ENCODE data around the gene TAMALIN. TPM values are rescaled to one million over a fixed set of nuclear protein-coding genes. Genes with fewer than 3 reads are reported as not detected.

The TAMALIN gene
- total and polyA plus RNA-seq, 2 of the 4 experiments (the other 2 are of a cell fraction), result 2.7 to 5.3 TPM

DNA sequence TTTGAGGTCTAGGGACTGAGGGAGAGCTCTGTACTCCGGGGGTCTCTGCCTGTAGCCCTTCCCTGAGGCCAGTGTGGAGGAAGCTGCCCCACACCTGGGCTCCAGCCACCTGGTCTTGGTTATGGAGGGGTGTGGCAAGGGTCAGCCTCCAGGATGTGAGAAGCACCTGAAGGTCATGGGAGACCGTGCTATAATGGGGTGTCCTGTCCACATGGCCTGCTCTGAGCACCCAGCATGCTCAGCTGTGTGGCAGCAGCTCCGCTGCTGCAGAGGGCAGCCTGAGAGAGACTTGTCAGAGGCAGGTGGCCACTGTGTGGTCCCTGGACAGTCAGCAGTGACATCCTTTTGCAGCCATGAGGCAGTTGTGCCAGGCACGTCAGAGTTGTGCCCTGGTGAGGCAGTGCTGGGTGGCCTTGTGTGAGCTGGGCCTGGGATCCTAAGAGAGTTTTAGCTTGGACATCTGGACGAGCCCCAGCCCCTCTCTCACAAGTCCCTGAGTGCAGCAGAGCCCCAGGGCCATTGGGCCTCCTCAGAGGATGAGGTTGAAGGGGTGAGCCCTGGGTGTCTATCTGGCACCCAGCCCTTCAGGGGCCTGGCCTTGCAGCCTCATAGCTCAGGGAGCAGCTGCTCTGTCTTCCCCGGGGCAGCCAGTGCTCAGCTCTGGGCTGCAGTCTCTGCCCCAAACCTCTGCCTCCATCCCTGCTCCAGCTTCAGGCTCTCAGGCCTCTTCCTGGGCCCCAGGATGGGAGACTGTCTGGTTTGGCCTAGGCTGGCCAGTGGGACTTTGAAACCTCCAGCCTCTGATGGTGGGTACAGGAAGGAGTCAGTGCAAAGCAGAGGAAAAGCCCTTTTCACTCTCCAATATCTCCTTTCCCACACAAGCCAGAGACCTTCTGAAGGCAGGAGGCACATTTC, 55.7 kb downstream of the TAMALIN start:
- H4K5ac ChIP-seq (ENCODE audit: low read depth, low read length), result peak overlapping the region; percentile 86
- no peak for ATAC-seq (ENCODE audit: low read depth)
- H3K4me3 ChIP-seq (ENCODE audit: insufficient read depth, low read depth, low read length), result no peak overlapping the region
- H3K4me1 ChIP-seq (ENCODE audit: control insufficient read depth, insufficient read depth, low read length), result peaks cover 24% of the 10 kb centered on the region
- intact Hi-C loops (cut with micrococcal nuclease) (no loop called here), dilution Hi-C loops (cut with HindIII; ENCODE audit: low sequenced_read_pairs, unreplicated experiment) (no loop called here), in situ Hi-C loops (cut with MboI; ENCODE audit: low sequenced_read_pairs) (no loop called here)
- POLR2A ChIA-PET (ENCODE audit: unreplicated experiment), result no interaction called here
- H4K20me1 ChIP-seq (ENCODE audit: insufficient read depth, low read length), result peaks cover 2% of the 10 kb centered on the region; the same call in 1 of the 2 replicates
- 0 out of 4 replicates have a peak, but pooled peaks cover 0 to under 1% of the 10 kb centered on the region in 2 experiments for H3K79me1 ChIP-seq (ENCODE audit: low read depth in 1 of 2, low read length in 2 of 2)
- no peak overlapping the region for H3K56ac ChIP-seq (ENCODE audit: extremely low read depth, insufficient read depth, low read length)
- no peak for DNase-seq
- no peak overlapping the region for H2AK9ac ChIP-seq (replicated peaks; ENCODE audit: low read depth, low read length, poor library complexity)
- TF ChIP-seq SMC3 (IDR thresholded peaks at IDR 0.05; ENCODE audit: low read depth, low read length) (no peak), POLR2A (IDR thresholded peaks at IDR 0.05; ENCODE audit: low read depth, low read length) (0 out of 2 replicates have a peak, but pooled peaks have one; percentile 6), FOS (IDR thresholded peaks at IDR 0.05; ENCODE audit: low read depth, low read length) (no peak)
- no peaks in the 10 kb centered on the region for H3K9me3 ChIP-seq (ENCODE audit: control insufficient read depth, insufficient read depth, low read length)
- H3K9ac ChIP-seq (ENCODE audit: low read depth, low read length), result peak overlapping the region; percentile 56
- no peak overlapping the region for H3K4me2 ChIP-seq (ENCODE audit: low read depth, low read length)
- peak overlapping the region; percentile 53 to 93; a peak in 2 of 4 replicates for H4K8ac ChIP-seq (ENCODE audit: low read depth in 2 of 2, low read length in 2 of 2)
- peaks cover 15% of the 10 kb centered on the region for H3K9me1 ChIP-seq (ENCODE audit: insufficient read depth, low read length)
- H3K23ac ChIP-seq (ENCODE audit: low read depth, low read length), result no peak overlapping the region
- H3K4ac ChIP-seq (ENCODE audit: low read depth, low read length), result peak overlapping the region; percentile 29
- H3K27ac ChIP-seq (ENCODE audit: insufficient read depth, low read length), result peak overlapping the region; percentile 93
- H2AK5ac ChIP-seq (ENCODE audit: low read depth, low read length), result peak overlapping the region; percentile 93; the same call in 1 of the 2 replicates
- BruUV-seq (replicated peaks), result no TSS peak
- no peak overlapping the region; the same call in 2 of the 3 replicates for H2BK15ac ChIP-seq (ENCODE audit: low read depth, low read length)
- H3K27me3 ChIP-seq (ENCODE audit: control insufficient read depth, insufficient read depth, low read length), result no peaks in the 10 kb centered on the region
- CTCF ChIA-PET, result interaction anchor here (2.1 kb wide), 1 partner anchor 37 kb away, joined by 9 read pairs; no protein-coding TSS in a partner anchor
- H2AFZ ChIP-seq (replicated peaks; ENCODE audit: low read length, poor library complexity), result peak overlapping the region; percentile 62
- H2BK5ac ChIP-seq (ENCODE audit: low read depth, low read length, poor library complexity, severe bottlenecking), result peak overlapping the region; percentile 86
- peak overlapping the region; percentile 95; the same call in 1 of the 2 replicates for H4K91ac ChIP-seq (ENCODE audit: insufficient read depth, low read depth, low read length)
- H2BK120ac ChIP-seq (ENCODE audit: low read depth, low read length), result peak overlapping the region; percentile 50; the same call in 1 of the 2 replicates
- H3K36me3 ChIP-seq (ENCODE audit: control insufficient read depth, insufficient read depth, low read length), result peaks cover 17% of the 10 kb centered on the region
- 80% methylated on average over 1 of the region's 6 CpGs; no CpG with 5 or more reads in 1 of the 2 experiments for WGBS, 2 experiments (ENCODE audit: extremely low coverage in 2 of 2, insufficient read length in 1 of 2)
- no peak overlapping the region; the same call in 1 of the 2 replicates for H2BK20ac ChIP-seq (ENCODE audit: low read depth, low read length)
- no peak overlapping the region for H3K14ac ChIP-seq (replicated peaks; ENCODE audit: low read depth, low read length)
- peak overlapping the region; percentile 49; the same call in 1 of the 2 replicates for H3K18ac ChIP-seq (ENCODE audit: low read depth, low read length)
